ENCODE data around the gene ARHGAP15. TPM values are rescaled to one million over a fixed set of nuclear protein-coding genes. Genes with fewer than 3 reads are reported as not detected.

Gene ARHGAP15
- total RNA-seq, 2 experiments from 2014 or later, result 72.1 to 98.4 TPM

GRCh38 chr2:143480086-143480485, 350.9 kb downstream of the ARHGAP15 start:
- ChIA-PET CTCF (ENCODE audit: unreplicated experiment) (no interaction called here), POLR2A (interaction anchor here (0.6 kb wide), 1 partner anchor 206 kb away, joined by 5 read pairs; no protein-coding TSS in a partner anchor)
- H3K4me1 ChIP-seq (ENCODE audit: insufficient read depth, low read length, poor library complexity, severe bottlenecking), result no peaks in the 10 kb centered on the region
- H3K4me3 ChIP-seq (ENCODE audit: low read depth, low read length, poor library complexity, severe bottlenecking), result no peak overlapping the region
- no peak overlapping the region for H3K4me2 ChIP-seq (ENCODE audit: low read length)
- no peak overlapping the region for H2AFZ ChIP-seq (ENCODE audit: low read length)
- H3K9me3 ChIP-seq (ENCODE audit: low read length), result no peaks in the 10 kb centered on the region
- H4K20me1 ChIP-seq (ENCODE audit: insufficient read depth, low read length), result no peaks in the 10 kb centered on the region
- H3K27ac ChIP-seq (ENCODE audit: low read depth, low read length, poor library complexity, severe bottlenecking), result no peak overlapping the region
- H3K9me2 ChIP-seq (ENCODE audit: insufficient read depth, low read length), result 0 out of 2 replicates have a peak, but pooled peaks cover 3% of the 10 kb centered on the region
- H3K79me2 ChIP-seq (ENCODE audit: insufficient read depth, low read depth, low read length), result no peaks in the 10 kb centered on the region
- TF ChIP-seq EZH2phosphoT487 (IDR thresholded peaks at IDR 0.05; ENCODE audit: borderline replicate concordance, low read depth, low read length), result no peak
- no peak for TF ChIP-seq CTCF (conservative IDR thresholded peaks at IDR 0.05; ENCODE audit: low read length)
- BruUV-seq (replicated peaks), result no TSS peak
- DNase-seq (ENCODE audit: low spot score), result no peak
- no peaks in the 10 kb centered on the region for H3K36me3 ChIP-seq (ENCODE audit: insufficient read depth, low read length)
- intact Hi-C loops (cut with micrococcal nuclease; ENCODE audit: unreplicated experiment), result loop anchor here (10.0 kb wide), 1 partner anchor 1725 kb away; no protein-coding TSS in a partner anchor

DNA sequence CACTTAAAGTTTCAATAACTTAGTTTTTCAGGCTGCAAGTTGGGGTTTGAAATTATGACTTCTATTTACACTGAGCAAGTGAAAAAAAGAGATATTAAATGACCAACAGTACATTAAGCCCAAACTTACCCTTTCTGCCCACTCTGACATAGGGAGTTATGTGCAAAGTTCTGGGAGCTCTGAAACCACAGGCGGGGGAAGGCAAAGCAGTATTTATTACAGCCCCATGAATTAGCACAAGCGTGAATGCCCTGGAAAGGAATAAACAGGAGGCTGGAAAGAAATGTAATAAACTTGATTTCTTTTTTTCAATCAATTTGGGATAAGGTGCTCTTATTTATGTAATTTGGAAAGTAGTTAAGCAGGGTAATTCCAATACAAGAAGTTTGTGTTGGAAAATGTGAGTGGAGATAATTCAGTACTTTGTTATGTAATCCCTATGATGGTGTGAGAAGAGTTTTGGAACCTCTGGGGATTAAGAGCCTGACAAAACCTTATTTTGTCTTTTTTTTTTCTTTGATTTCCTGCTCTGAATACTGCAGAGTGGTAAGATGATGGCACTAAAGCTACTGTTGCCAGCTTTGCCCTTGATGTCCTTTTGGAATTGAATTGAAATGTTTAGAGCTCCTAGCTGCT, 351.5 kb downstream of the ARHGAP15 start:
- no peak overlapping the region for H2AFZ ChIP-seq (ENCODE audit: low read length)
- POLR2A ChIA-PET, result interaction anchor here (0.6 kb wide), 1 partner anchor 205 kb away, joined by 5 read pairs; no protein-coding TSS in a partner anchor
- no peak for DNase-seq (ENCODE audit: low spot score)
- no peak overlapping the region for H3K27ac ChIP-seq (ENCODE audit: low read depth, low read length, poor library complexity, severe bottlenecking)
- H3K4me1 ChIP-seq (ENCODE audit: insufficient read depth, low read length, poor library complexity, severe bottlenecking), result no peaks in the 10 kb centered on the region
- H3K4me3 ChIP-seq (ENCODE audit: low read depth, low read length, poor library complexity, severe bottlenecking), result no peak overlapping the region
- H3K4me2 ChIP-seq (ENCODE audit: low read length), result no peak overlapping the region
- no peaks in the 10 kb centered on the region for H4K20me1 ChIP-seq (ENCODE audit: insufficient read depth, low read length)
- no peaks in the 10 kb centered on the region for H3K79me2 ChIP-seq (ENCODE audit: insufficient read depth, low read depth, low read length)
- TF ChIP-seq EZH2phosphoT487 (IDR thresholded peaks at IDR 0.05; ENCODE audit: borderline replicate concordance, low read depth, low read length) (no peak), CTCF (conservative IDR thresholded peaks at IDR 0.05; ENCODE audit: low read length) (no peak)
- no peaks in the 10 kb centered on the region for H3K36me3 ChIP-seq (ENCODE audit: insufficient read depth, low read length)
- H3K9me2 ChIP-seq (ENCODE audit: insufficient read depth, low read length), result 0 out of 2 replicates have a peak, but pooled peaks cover 3% of the 10 kb centered on the region
- no TSS peak for BruUV-seq (replicated peaks)
- CTCF ChIA-PET (ENCODE audit: unreplicated experiment), result no interaction called here
- intact Hi-C loops (cut with micrococcal nuclease; ENCODE audit: unreplicated experiment), result loop anchor here (10.0 kb wide), 1 partner anchor 1726 kb away; no protein-coding TSS in a partner anchor
- H3K9me3 ChIP-seq (ENCODE audit: low read length), result no peaks in the 10 kb centered on the region

DNA sequence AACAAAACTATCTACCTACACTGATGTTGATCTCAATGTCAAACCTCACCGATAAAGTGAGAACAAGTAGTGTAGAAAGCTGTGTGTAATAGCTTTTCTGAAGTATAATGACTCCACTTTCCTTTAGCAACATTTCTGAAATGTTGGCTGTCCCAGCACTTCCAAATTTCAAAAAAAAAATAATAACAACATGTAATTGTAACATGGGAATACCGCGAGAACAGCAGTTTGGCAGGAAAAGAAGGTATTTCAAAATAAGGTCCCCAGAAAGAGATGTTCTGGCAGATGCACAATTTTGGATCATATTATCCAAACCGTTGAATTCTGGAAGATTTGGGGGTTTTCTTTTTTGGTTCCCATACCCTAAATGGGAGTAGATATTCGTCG, 352.0 kb downstream of the ARHGAP15 start:
- no peak for TF ChIP-seq CTCF (conservative IDR thresholded peaks at IDR 0.05; ENCODE audit: low read length)
- TF ChIP-seq EZH2phosphoT487 (IDR thresholded peaks at IDR 0.05; ENCODE audit: borderline replicate concordance, low read depth, low read length), result no peak
- H3K9me3 ChIP-seq (ENCODE audit: low read length), result no peaks in the 10 kb centered on the region
- no peak overlapping the region for H3K27ac ChIP-seq (ENCODE audit: low read depth, low read length, poor library complexity, severe bottlenecking)
- no peak overlapping the region for H3K4me2 ChIP-seq (ENCODE audit: low read length)
- H3K79me2 ChIP-seq (ENCODE audit: insufficient read depth, low read depth, low read length), result no peaks in the 10 kb centered on the region
- H3K4me3 ChIP-seq (ENCODE audit: low read depth, low read length, poor library complexity, severe bottlenecking), result no peak overlapping the region
- 0 out of 2 replicates have a peak, but pooled peaks cover 3% of the 10 kb centered on the region for H3K9me2 ChIP-seq (ENCODE audit: insufficient read depth, low read length)
- intact Hi-C loops (cut with micrococcal nuclease; ENCODE audit: unreplicated experiment), result loop anchor here (10.0 kb wide), 1 partner anchor 1726 kb away; no protein-coding TSS in a partner anchor
- H2AFZ ChIP-seq (ENCODE audit: low read length), result no peak overlapping the region
- no peaks in the 10 kb centered on the region for H3K4me1 ChIP-seq (ENCODE audit: insufficient read depth, low read length, poor library complexity, severe bottlenecking)
- H3K36me3 ChIP-seq (ENCODE audit: insufficient read depth, low read length), result no peaks in the 10 kb centered on the region
- DNase-seq (ENCODE audit: low spot score), result no peak
- ChIA-PET CTCF (ENCODE audit: unreplicated experiment) (no interaction called here), POLR2A (interaction anchor here (0.7 kb wide), 1 partner anchor 10 kb away, joined by 3 read pairs; no protein-coding TSS in a partner anchor)
- no peaks in the 10 kb centered on the region for H4K20me1 ChIP-seq (ENCODE audit: insufficient read depth, low read length)
- BruUV-seq (replicated peaks), result no TSS peak

Data from OCI-LY7 (cell line).